Hematopoietic multipotent progenitor cell treated with erythropoietin and hydrocortisone succinate and interleukin-3 and kit ligand, for 8 days (in vitro differentiated cells): Measurements from ENCODE around the gene PARP3.
"Not testable (repeated sequence)": the region's sequence is repeated elsewhere in the genome, so short reads cannot be mapped to it uniquely, and the experiment has no call there.

Experiments used
- DNase-seq: peaks from one replicate; pipeline ENCODE4 v3.0.0-alpha.2; 2015

The PARP3 gene

GRCh38 chr3:51941798-51942602, at the start of gene PARP3, which contains the start of gene RRP9:
TSS of gene PARP3 (plus strand) at chr3:51942363. CDS start at chr3:51943356, 993 bp downstream.
TSS of gene RRP9 (minus strand) at chr3:51941904. CDS start at chr3:51941867, 37 bp downstream.
- DNase-seq: peak; percentile 100

GRCh38 chr3:51894391-51894790, 47.8 kb upstream of the PARP3 start:
- DNase-seq: no peak

- no peak for DNase-seq
These were observed 47.2 kb upstream of the PARP3 start for GRCh38 chr3:51894939-51895338.

- DNase-seq: no peak
These were observed 45.4 kb upstream of the PARP3 start for GRCh38 chr3:51896607-51897305.

DNA sequence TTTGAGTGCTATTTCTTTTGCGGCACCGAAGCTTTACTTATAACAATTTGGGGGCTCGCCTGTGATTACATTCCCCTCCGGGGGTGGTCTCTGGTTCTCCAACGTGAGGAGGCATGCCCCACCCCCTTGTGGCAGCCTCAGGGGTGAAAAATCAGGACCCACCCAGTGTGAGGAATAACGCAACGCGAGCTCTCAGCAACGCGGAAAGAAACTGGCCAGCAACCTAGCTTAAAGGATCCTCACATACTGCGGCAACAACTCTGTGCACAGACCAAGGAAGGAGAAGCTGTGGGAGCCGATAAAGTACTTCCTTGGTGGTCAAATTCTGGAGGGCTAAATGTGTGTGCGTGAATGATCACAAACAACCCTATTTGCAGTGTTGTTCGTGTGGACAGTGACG, 44.8 kb upstream of the PARP3 start:
- DNase-seq: no peak

- not testable (repeated sequence) for DNase-seq
These were observed 42.1 kb upstream of the PARP3 start for GRCh38 chr3:51900043-51900442.

DNA sequence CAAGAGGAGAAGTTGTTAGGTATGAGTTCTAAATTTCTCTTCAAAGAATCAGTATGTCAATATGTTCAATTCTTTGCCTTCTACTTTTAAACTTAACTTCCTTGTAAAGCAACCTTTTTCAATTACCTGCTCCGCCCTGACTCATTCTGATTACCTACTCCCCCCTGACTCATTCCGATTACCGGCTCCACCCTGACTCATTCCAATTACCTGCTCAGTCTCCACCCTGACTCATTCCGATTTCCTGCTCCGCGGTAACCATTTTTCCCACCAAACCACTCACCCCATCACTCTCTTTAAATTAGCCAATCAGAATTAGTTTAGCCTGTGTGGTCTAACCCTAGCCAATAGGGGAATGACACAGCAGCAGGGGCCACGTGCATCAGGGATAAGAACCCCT, 39.8 kb upstream of the PARP3 start:
- DNase-seq: not testable (repeated sequence)

GRCh38 chr3:51904034-51904823, 37.9 kb upstream of the PARP3 start:
- no peak for DNase-seq

- DNase-seq: no peak
These were observed 34.1 kb upstream of the PARP3 start for GRCh38 chr3:51908026-51908425.

DNA sequence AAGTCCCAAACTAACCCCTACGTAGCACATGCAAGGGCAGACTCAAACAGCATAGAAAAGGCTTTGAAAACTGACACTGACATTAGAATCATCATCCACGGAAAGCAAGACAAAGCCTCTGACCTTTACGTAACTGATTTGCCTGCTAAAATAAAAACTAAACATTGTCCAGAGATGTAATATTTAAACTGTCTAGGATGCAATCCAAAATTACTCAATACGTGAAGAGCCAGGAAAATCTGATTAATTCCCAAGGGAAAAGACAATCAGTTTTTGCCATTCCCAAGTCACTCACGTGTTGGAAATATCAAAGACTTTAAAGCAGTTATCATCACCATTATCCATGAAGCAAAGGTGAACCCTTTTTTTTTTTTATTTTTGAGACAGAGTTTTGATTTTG, 25.7 kb upstream of the PARP3 start:
- no peak for DNase-seq

DNA sequence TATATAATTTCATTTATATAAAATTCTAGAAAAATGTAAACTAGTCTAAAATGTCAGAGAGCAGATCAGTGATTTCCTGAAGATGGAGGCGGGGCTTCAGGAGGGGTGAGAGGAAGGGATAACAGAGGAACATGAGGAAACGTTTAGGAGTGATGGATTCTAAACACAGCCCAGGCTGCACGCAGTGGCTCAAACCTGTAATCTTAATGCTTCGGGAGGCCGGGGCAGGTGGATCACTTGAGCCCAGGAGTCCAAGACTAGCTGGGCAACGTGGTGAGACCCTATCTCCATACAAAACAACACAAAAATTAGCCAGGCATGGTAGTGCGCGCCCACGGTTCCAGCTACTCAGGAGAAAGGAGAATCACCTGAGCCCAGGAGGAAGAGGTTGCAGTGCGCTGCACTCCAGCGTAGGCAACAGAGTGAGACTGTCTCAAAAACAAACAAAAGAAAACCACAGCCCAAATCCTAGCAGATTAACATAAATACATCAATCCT, 21.0 kb upstream of the PARP3 start:
- no peak for DNase-seq

- DNase-seq: no peak
These were observed 14.8 kb upstream of the PARP3 start for GRCh38 chr3:51927061-51927977.

- no peak for DNase-seq
These were observed 13.7 kb upstream of the PARP3 start for GRCh38 chr3:51928438-51928837.

GRCh38 chr3:51928981-51929380, 13.2 kb upstream of the PARP3 start:
- not testable (repeated sequence) for DNase-seq

- no peak for DNase-seq
These were observed 12.7 kb upstream of the PARP3 start for GRCh38 chr3:51929420-51930003.

DNA sequence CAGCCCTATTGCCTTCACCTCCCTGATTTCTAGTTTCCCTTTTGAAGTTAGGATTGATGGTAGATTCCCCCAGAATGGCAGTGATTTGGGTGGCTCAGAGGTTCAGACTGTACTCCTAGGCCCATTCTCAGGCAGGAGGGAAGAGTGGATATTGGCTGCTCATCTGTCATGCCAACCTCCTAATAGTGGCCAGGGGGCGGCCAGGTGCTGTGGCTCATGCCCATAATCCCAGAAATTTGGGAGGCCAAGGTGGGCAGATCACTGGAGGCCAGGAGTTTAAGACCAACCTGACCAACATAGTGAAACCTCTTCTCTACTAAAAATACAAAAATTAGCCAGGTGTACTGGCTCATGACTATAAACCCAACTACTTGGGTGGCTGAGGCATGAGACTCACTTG, 11.7 kb upstream of the PARP3 start:
- no peak for DNase-seq

DNA sequence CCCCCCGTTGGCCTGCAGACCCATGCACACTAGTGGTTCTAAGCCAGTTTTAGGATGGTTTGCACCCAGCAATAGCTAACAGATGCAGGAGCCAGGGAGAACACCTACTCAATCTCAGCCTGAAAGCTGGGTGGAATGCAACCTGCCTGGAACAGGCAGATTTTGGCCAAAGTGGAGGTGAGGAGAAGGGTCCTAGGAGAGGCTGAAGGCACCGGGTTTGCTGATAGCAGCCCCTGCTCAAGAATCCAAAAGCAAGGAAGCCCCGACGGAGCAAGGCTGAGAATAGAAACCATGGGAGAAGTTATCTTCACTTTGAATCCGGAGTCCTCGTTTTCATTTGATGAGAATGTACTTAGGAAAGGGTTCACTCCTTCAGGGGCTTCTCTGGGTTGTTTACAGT, 10.4 kb upstream of the PARP3 start:
- no peak for DNase-seq

DNA sequence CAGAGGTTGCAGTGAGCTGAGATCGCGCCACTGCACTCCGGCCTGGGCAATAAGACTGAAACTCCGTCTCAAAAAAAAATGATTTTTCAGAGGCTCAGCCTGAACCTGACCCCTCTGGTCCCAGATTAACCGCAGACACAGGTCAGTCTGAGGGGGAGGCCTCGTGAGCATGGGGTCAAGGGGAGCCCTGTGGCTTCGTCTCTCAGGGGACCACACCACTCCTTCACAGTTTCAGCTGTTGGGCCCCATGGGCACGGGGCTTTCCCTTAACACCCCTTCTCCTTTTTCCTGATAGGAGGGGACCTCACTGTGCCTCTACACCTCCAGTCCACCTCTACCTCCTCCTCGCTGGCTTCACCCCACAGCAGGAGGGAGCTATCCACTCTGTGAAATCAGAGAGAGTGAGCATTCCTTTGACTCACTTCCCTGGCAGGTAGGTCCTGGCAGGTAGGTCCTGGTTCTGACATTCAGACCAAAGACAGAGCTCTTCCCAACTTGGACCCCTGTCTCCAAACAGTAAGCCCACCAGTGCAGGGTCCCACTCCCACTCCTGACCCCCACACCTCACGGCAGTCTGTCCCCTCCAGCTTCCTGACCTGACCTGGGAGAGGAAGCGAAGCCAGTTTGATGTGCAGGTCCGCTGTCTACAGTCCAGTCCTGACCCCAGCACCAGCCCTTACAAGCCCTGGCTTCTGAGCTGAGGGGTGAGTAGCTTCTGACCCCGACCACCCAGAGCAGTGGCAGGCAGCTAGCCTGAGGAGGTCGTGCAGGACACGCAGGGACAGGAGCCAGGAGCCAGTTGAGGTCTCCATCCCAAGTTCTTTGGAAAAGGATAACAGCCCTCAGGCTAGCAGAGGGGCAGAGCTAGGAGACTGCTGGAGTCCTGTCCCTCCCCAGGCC, 9.4 kb upstream of the PARP3 start:
- DNase-seq: no peak

DNA sequence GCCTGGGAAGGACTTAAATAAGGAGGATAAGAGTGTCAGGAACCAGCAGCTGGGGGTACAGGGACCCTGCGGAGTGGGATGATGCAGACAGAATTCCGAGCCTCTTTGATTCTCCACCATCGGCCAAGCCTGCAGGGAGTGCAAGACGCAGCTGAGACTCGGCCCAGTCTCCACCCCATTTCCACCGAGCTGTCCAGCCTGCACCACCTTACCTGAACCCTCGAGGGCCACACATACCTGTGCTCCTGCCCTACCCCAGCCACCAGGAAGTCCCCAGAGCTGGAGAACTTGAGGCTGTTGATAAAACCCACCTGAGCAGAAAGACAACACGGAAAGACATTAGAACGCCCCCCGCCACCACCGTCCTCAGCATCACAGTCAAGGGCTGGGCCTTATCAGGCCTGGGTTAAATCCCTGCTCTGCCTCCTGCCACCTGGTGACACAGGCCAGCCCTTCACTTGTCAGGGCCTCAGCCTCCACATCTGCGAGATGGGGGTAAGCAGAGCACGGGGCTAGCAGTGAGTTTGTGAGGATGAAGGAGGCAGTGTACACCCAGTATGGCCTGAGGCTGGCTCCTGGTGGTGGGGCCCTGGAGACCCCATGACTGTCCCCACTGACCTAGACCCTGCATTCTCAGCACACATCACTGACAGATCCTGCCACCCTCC, 8.6 kb upstream of the PARP3 start:
- no peak for DNase-seq
